A204.1 (cell line): ENCODE data around the gene STEAP1.
"Not testable (repeated sequence)": the region's sequence is repeated elsewhere in the genome, so short reads cannot be mapped to it uniquely, and the experiment has no call there.

Experiments used
- FAIRE-seq: peaks from 2 replicates; lab custom pipeline; 2012; peaks lifted over from hg19 to GRCh38; lab: Jason Lieb, UNC

Gene STEAP1

GRCh38 chr7:90173127-90173844, 19.0 kb downstream of the STEAP1 start:
- FAIRE-seq: no peak

- FAIRE-seq: no peak
These were observed 21.4 kb downstream of the STEAP1 start for GRCh38 chr7:90175667-90176066.

GRCh38 chr7:90176195-90176594, 21.9 kb downstream of the STEAP1 start:
- no peak for FAIRE-seq

GRCh38 chr7:90178166-90178565, 23.9 kb downstream of the STEAP1 start:
- no peak for FAIRE-seq

GRCh38 chr7:90178679-90179278, 24.5 kb downstream of the STEAP1 start:
- FAIRE-seq: no peak

GRCh38 chr7:90180011-90180585, 25.8 kb downstream of the STEAP1 start:
- FAIRE-seq: no peak

- no peak for FAIRE-seq
These were observed 26.4 kb downstream of the STEAP1 start for GRCh38 chr7:90180649-90181048.

GRCh38 chr7:90181485-90181884, 27.2 kb downstream of the STEAP1 start:
- FAIRE-seq: no peak

GRCh38 chr7:90186290-90186689, 32.0 kb downstream of the STEAP1 start:
- not testable (repeated sequence) for FAIRE-seq

GRCh38 chr7:90187507-90188050, 33.3 kb downstream of the STEAP1 start:
- FAIRE-seq: no peak

- no peak for FAIRE-seq
These were observed 34.0 kb downstream of the STEAP1 start for GRCh38 chr7:90188281-90188680.

- FAIRE-seq: no peak
These were observed 36.7 kb downstream of the STEAP1 start for GRCh38 chr7:90190995-90191394.

GRCh38 chr7:90191648-90192047, 37.4 kb downstream of the STEAP1 start:
- no peak for FAIRE-seq

GRCh38 chr7:90192876-90193750, 38.8 kb downstream of the STEAP1 start:
- FAIRE-seq: no peak

- no peak for FAIRE-seq
These were observed 40.9 kb downstream of the STEAP1 start for GRCh38 chr7:90194911-90195809.

- FAIRE-seq: no peak
These were observed 47.4 kb downstream of the STEAP1 start for GRCh38 chr7:90201500-90202195.

- FAIRE-seq: no peak
These were observed 53.7 kb downstream of the STEAP1 start for GRCh38 chr7:90207956-90208355.

GRCh38 chr7:90209776-90210175, 55.5 kb downstream of the STEAP1 start:
- no peak for FAIRE-seq

- no peak for FAIRE-seq
These were observed 56.2 kb downstream of the STEAP1 start for GRCh38 chr7:90210475-90210874.

GRCh38 chr7:90210981-90211380, 56.7 kb downstream of the STEAP1 start:
- no peak for FAIRE-seq
